SH-SY5Y (cell line): Measurements from ENCODE around the gene DSG4.

Experiments
- GATA2 ChIP-seq: IDR thresholded peaks from 2 replicates; pipeline ENCODE4 v1.6.1; 2011; ENCODE audit warnings: mild to moderate bottlenecking, low read depth, low read length
- GATA3 ChIP-seq: IDR thresholded peaks from 2 replicates; pipeline ENCODE4 v1.6.1; 2011; ENCODE audit warnings: low read depth, mild to moderate bottlenecking, low read length, moderate library complexity

DNA sequence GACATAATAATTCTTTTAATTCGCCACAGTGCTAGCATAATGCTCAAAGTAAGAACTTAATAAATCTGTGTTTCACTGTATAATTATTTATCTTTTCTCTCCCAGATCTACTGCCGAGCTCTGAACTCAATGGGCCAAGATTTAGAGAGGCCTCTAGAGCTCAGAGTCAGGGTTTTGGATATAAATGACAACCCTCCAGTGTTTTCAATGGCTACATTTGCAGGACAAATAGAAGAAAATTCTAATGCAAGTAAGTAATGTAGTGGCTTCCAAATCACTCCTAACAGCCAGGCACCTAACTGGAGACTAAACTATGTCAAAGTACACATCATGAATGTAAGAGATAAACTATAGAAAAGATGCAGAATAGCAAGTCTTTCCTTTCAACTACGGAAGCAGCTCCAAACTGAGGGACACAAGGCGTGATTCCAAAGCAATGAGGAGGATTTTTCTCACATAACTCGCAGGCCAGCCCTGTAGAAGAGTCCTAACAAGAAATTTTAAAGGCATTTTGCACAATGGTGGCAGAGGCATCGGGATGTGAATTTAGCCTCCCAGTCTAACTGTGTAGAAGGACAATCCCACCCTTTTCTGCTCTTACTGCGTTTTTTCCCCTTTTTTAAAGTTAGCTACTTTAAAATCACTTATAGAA, 46.7 kb upstream of the DSG4 start:
- no peak for TF ChIP-seq GATA2
- no peak for TF ChIP-seq GATA3
